ENCODE results near the gene IRF4. TPM values are rescaled to one million over a fixed set of nuclear protein-coding genes. Genes with fewer than 3 reads are reported as not detected.

IRF4 gene
- total RNA-seq, 1 experiment from 2014 or later = 0.72 TPM

DNA sequence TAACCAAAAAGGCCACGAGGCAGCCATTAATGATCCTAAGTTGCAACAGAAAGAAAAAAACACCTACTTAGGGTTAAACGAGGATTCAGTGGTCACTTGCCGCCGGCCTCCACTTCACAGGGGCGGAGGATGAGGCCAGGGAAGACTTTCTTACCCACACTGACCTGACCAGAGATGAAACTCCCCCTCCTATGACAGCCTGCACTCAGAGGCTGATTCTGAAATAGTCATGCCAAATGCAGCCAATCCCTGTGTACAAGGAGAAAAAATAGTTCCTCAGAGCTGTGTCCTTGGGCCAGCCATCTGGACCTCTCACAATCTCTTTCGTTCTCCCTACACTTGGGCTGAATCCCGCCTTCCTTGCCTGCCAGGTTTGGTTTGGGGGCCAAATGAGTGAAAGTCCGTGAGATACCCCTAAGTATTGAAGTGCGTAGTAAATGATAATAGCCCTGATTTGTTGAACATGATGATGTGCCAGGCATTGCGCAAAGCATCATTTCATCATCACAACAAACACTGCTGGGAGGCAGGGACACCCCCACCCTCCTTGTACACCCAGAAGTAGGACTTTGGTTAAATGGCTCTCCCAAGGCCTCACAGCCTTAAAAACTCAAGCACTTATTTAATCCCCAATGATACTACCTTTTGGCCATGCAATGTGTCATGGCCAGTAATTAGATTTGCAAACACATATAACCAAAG is 3.2 kb upstream of the IRF4 start:
- DNase-seq (ENCODE audit: low read depth, low spot score) = no peak
- TF ChIP-seq, protein P1, sequence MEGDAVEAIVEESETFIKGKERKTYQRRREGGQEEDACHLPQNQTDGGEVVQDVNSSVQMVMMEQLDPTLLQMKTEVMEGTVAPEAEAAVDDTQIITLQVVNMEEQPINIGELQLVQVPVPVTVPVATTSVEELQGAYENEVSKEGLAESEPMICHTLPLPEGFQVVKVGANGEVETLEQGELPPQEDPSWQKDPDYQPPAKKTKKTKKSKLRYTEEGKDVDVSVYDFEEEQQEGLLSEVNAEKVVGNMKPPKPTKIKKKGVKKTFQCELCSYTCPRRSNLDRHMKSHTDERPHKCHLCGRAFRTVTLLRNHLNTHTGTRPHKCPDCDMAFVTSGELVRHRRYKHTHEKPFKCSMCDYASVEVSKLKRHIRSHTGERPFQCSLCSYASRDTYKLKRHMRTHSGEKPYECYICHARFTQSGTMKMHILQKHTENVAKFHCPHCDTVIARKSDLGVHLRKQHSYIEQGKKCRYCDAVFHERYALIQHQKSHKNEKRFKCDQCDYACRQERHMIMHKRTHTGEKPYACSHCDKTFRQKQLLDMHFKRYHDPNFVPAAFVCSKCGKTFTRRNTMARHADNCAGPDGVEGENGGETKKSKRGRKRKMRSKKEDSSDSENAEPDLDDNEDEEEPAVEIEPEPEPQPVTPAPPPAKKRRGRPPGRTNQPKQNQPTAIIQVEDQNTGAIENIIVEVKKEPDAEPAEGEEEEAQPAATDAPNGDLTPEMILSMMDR (IDR thresholded peaks at IDR 0.05) = no peak
- TF ChIP-seq, protein P2, sequence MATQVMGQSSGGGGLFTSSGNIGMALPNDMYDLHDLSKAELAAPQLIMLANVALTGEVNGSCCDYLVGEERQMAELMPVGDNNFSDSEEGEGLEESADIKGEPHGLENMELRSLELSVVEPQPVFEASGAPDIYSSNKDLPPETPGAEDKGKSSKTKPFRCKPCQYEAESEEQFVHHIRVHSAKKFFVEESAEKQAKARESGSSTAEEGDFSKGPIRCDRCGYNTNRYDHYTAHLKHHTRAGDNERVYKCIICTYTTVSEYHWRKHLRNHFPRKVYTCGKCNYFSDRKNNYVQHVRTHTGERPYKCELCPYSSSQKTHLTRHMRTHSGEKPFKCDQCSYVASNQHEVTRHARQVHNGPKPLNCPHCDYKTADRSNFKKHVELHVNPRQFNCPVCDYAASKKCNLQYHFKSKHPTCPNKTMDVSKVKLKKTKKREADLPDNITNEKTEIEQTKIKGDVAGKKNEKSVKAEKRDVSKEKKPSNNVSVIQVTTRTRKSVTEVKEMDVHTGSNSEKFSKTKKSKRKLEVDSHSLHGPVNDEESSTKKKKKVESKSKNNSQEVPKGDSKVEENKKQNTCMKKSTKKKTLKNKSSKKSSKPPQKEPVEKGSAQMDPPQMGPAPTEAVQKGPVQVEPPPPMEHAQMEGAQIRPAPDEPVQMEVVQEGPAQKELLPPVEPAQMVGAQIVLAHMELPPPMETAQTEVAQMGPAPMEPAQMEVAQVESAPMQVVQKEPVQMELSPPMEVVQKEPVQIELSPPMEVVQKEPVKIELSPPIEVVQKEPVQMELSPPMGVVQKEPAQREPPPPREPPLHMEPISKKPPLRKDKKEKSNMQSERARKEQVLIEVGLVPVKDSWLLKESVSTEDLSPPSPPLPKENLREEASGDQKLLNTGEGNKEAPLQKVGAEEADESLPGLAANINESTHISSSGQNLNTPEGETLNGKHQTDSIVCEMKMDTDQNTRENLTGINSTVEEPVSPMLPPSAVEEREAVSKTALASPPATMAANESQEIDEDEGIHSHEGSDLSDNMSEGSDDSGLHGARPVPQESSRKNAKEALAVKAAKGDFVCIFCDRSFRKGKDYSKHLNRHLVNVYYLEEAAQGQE (IDR thresholded peaks at IDR 0.05; ENCODE audit: insufficient read depth in 1 of 2, low read depth in 2 of 2, low read length in 1 of 2) = no peak
- TF ChIP-seq SIN3A (IDR thresholded peaks at IDR 0.05; ENCODE audit: borderline replicate concordance, insufficient read depth, low read depth, low read length) (no peak), TCF7L2 (IDR thresholded peaks at IDR 0.05; ENCODE audit: low read depth, low read length) (no peak), POLR2AphosphoS5 (IDR thresholded peaks at IDR 0.05; ENCODE audit: low read depth, low read length) (no peak)
- no peaks in the 10 kb centered on the region for H3K9me3 ChIP-seq (ENCODE audit: control insufficient read depth, insufficient read depth, low read depth, low read length)
- H3K36me3 ChIP-seq (ENCODE audit: control insufficient read depth, insufficient read depth, low read length) = no peaks in the 10 kb centered on the region
- H3K27ac ChIP-seq (ENCODE audit: low read length) = no peak overlapping the region
- ChIA-PET POLR2A (no interaction called here), CTCF (no interaction called here)
- in situ Hi-C loops (cut with HindIII; ENCODE audit: low pct_unique_long_range_greater_than_20kb, low sequenced_read_pairs) (no loop called here), intact Hi-C loops (cut with micrococcal nuclease; ENCODE audit: unreplicated experiment) (no loop called here)
- H3K27me3 ChIP-seq (ENCODE audit: control insufficient read depth, insufficient read depth, low read length) = no peaks in the 10 kb centered on the region; the same call in 1 of the 2 replicates
- H3K4me3 ChIP-seq (ENCODE audit: low read depth in 2 of 2, low read length in 2 of 2) = no peak overlapping the region
- no TSS peak for BruUV-seq (replicated peaks)
- no peak for ATAC-seq
- H3K4me1 ChIP-seq (ENCODE audit: control insufficient read depth, insufficient read depth, low read length) = no peaks in the 10 kb centered on the region

- H3K36me3 ChIP-seq (ENCODE audit: control insufficient read depth, insufficient read depth, low read length) = no peaks in the 10 kb centered on the region
- TF ChIP-seq SIN3A (IDR thresholded peaks at IDR 0.05; ENCODE audit: borderline replicate concordance, insufficient read depth, low read depth, low read length) (no peak), TCF7L2 (IDR thresholded peaks at IDR 0.05; ENCODE audit: low read depth, low read length) (no peak), POLR2AphosphoS5 (IDR thresholded peaks at IDR 0.05; ENCODE audit: low read depth, low read length) (no peak)
- TF ChIP-seq, protein P2 (IDR thresholded peaks at IDR 0.05; ENCODE audit: insufficient read depth in 1 of 2, low read depth in 2 of 2, low read length in 1 of 2) = no peak
- TF ChIP-seq, protein P1 (IDR thresholded peaks at IDR 0.05) = no peak
- ATAC-seq (no peak), DNase-seq (ENCODE audit: low read depth, low spot score) (no peak)
- no peaks in the 10 kb centered on the region for H3K4me1 ChIP-seq (ENCODE audit: control insufficient read depth, insufficient read depth, low read length)
- BruUV-seq (replicated peaks) = no TSS peak
- no peak overlapping the region for H3K27ac ChIP-seq (ENCODE audit: low read length)
- no peak overlapping the region for H3K4me3 ChIP-seq (ENCODE audit: low read depth in 2 of 2, low read length in 2 of 2)
- intact Hi-C loops (cut with micrococcal nuclease; ENCODE audit: unreplicated experiment) (no loop called here), in situ Hi-C loops (cut with HindIII; ENCODE audit: low pct_unique_long_range_greater_than_20kb, low sequenced_read_pairs) (no loop called here)
- ChIA-PET CTCF (no interaction called here), POLR2A (no interaction called here)
- no peaks in the 10 kb centered on the region for H3K9me3 ChIP-seq (ENCODE audit: control insufficient read depth, insufficient read depth, low read depth, low read length)
- H3K27me3 ChIP-seq (ENCODE audit: control insufficient read depth, insufficient read depth, low read length) = no peaks in the 10 kb centered on the region; the same call in 1 of the 2 replicates
Observed at GRCh38 chr6:389143-389542, 2.4 kb upstream of the IRF4 start.

Measured in Panc1 (cell line).